SK-N-MC (cell line): ENCODE data around the gene PPM1J.

Experiments used
- DNase-seq: peaks from one replicate; pipeline ENCODE4 v3.0.0-alpha.2; 2011; ENCODE audit warnings: low read depth, low spot score
- H3K27ac ChIP-seq: fragments of 200-600 bp; sonication (generic); 2 replicates; pipeline ENCODE4 v1.5.1; 2016; ENCODE audit warnings: mixed run types
- H3K36me3 ChIP-seq: fragments of 200-600 bp; sonication (generic); 2 replicates; pipeline ENCODE4 v1.6.1; 2017; ENCODE audit warnings: antibody characterized with exemption, low read length, mixed read lengths; ENCODE audit not compliant: insufficient read depth
- H3K4me3 ChIP-seq: fragments of 200-600 bp; sonication (generic); 2 replicates; pipeline ENCODE4 v1.5.1; 2016
- H3K9ac ChIP-seq: fragments of 200-600 bp; sonication (generic); 2 replicates; pipeline ENCODE4 v1.8.0; 2017; ENCODE audit warnings: mixed run types, mixed read lengths; ENCODE audit not compliant: insufficient read length
- H3K9me3 ChIP-seq: fragments of 200-600 bp; sonication (generic); 2 replicates; pipeline ENCODE4 v1.6.1; 2017; ENCODE audit warnings: low read depth, mild to moderate bottlenecking, antibody characterized with exemption, low read length, moderate library complexity, mixed read lengths
- EZH2 ChIP-seq: fragments of 200-600 bp; sonication (generic); IDR thresholded peaks from one replicate; pipeline ENCODE4 v1.6.1; 2017; ENCODE audit warnings: antibody characterized with exemption
- FOXP2 ChIP-seq: optimal IDR thresholded peaks from 2 replicates; pipeline ENCODE3; 2011; ENCODE audit warnings: mild to moderate bottlenecking, moderate library complexity; ENCODE audit not compliant: insufficient read depth; ENCODE audit errors: extremely low read length, control extremely low read depth
- POLR2AphosphoS5 ChIP-seq: IDR thresholded peaks from 2 replicates; pipeline ENCODE4 v1.6.1; 2012; ENCODE audit warnings: mild to moderate bottlenecking, low read depth, low read length, borderline replicate concordance

The PPM1J gene

DNA sequence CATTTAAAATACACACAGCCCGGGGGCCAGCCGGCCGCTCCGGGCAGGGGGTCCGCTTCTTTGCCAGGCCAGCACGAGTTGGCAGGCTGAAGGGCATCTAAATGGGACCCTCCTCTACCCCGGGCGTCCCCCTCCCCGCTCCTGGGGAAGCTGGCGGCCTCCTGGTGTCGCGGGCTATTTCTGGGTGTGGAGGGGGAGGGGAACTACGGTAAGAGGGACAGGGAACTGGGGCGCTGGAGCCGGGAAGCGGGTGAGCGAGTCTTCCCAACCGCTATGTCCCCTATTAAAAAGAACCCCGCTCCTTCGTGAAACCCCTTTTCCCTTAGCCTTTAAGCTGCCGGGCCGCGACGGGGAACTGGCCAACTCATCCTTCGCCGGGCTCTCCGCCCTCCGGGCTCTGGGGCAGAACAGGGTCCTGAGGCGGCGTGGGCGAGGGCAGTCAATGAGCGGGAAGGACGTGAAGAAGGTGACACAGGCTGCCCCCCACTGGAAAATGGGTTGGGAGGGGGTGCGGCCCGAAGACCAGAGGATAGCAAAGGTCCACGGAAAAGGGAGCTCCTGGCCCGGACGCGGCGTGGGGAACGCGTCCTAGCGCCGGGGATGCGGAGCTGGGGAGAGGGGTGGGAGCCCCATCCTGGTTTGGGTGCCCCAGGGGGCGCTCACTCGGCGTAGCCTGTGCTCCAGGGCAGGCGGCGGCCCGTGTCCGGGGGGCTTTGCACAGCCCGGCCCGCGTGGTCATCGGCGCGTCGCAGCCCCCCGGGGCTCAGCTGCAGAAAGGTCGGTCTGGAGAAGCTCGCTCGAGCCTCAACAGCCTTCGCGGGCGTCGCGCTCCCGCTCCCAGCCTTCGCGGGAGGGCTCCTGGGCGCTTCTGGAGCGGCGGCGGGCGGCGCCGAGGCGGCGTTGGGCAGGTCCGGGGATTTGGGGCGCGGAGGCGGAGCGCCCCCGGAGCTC, 544 bp downstream of the PPM1J start:
- H3K4me3 ChIP-seq = peak overlapping the region; percentile 88
- no peak for DNase-seq
- TF ChIP-seq FOXP2 = no peak
- no peak for TF ChIP-seq POLR2AphosphoS5
- no peak for TF ChIP-seq EZH2
- H3K9ac ChIP-seq = peak overlapping the region; percentile 32
- H3K27ac ChIP-seq = no peak overlapping the region
- no peaks in the 10 kb centered on the region for H3K36me3 ChIP-seq
- no peaks in the 10 kb centered on the region for H3K9me3 ChIP-seq

DNA sequence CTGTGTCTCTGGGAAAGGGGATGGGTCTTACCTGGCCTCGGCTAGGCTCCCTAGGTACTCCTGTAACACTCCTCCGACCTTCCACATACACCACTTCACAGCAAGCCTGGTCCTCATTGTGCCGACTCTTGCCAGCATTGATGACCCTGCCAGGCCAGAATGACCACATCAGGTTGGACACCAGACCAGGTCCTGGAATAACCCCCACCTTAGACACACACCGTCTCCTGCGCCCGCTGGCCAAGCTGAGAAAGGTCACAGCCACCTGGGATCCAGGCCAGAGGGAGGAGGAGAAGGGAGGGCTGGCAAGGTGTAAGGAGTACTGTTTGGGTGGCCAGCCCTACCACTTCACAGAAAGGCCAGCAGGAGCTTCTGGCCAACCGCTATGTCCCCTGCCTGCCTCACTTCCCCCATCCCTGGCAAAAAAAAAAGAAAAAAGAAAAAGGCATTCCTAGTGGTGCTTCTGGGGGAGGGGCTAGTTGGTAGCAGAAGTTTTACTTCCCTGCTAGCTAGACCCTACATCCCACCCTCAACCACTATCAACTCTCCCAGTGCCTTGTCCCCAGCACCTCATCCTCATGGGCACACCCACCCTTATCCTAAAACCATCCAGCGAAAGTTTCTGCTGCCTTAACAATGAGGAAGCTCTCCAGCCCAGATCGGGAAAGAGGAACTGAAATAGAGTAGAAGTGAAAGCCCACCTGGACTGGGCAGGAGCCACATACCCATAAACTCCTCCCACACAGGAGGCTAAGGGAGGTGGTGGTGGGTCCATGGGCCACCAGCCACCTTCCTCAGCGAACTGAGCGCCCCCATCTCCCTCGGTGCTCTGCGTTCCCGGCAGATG, 1.4 kb downstream of the PPM1J start:
- H3K27ac ChIP-seq = no peak overlapping the region
- no peaks in the 10 kb centered on the region for H3K36me3 ChIP-seq
- H3K4me3 ChIP-seq = peak overlapping the region; percentile 88
- H3K9ac ChIP-seq = no peak overlapping the region
- no peak for DNase-seq
- no peaks in the 10 kb centered on the region for H3K9me3 ChIP-seq
- TF ChIP-seq POLR2AphosphoS5 (no peak), FOXP2 (no peak), EZH2 (no peak)

DNA sequence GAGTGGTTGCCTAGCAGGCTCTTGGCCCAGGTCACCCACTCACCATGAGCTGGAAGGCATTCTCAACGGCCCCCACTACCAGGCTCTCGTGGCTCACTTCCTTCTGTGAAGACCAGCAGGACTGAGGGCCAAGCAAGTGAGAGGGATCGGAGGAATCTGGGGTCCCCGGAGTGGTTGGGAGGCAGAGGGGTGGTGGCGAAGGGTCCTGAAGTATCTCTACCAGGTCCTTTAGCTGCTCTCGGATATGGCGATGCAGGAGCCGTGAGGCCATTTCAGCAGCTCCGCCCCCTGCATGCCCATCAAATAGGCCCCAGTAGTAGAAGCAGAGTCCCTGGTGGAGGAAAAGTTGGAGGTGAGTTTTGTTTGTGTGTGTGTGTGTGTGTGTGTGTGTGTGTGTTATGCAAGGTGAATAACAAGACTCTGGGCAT, 2.4 kb downstream of the PPM1J start:
- H3K36me3 ChIP-seq = no peaks in the 10 kb centered on the region
- no peak overlapping the region for H3K4me3 ChIP-seq
- no peak for DNase-seq
- H3K27ac ChIP-seq = no peak overlapping the region
- no peak overlapping the region for H3K9ac ChIP-seq
- H3K9me3 ChIP-seq = no peaks in the 10 kb centered on the region
- TF ChIP-seq POLR2AphosphoS5 = no peak

DNA sequence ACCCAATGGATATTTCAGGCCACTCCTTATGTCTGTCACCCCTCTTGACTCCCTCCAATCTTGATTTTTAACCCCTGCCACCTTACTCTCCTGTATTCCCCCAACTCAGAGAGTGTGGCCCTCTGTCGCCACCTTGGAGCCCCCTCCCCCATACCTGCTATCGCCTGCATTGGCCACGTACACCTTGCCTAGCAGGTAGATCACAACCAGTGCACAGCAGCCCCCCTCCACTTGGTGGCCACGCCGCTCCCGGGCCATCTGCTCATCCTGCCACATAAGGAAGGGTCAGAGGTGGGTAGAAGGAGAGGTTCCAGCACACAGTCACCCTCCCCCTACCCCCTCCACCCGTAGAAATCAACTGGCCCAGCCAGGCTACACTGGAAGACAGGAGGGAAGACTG, 2.9 kb downstream of the PPM1J start:
- no peaks in the 10 kb centered on the region for H3K36me3 ChIP-seq
- no peak overlapping the region for H3K27ac ChIP-seq
- H3K4me3 ChIP-seq = no peak overlapping the region
- DNase-seq = no peak
- no peak overlapping the region for H3K9ac ChIP-seq
- no peaks in the 10 kb centered on the region for H3K9me3 ChIP-seq
- TF ChIP-seq FOXP2 (no peak), POLR2AphosphoS5 (no peak), EZH2 (no peak)

DNA sequence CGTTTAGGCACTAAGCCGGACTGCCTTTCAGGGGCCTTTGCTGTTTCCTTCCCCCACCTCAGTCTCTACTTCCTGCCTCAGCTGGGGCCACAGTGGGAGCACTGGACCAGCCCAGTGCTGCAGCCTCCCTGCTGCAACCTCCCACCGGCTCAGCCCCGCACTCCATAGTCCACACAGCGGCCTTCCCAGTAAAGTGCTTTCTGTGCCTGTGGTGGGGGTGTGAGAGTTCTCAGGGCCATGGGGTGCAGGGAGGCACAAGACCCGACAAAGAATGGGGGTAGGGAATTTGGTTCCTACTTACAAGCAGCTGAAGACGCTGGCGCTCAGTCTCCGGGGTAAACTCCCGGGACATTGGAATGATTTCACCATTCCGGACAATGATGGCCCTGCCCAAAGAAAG, 3.5 kb downstream of the PPM1J start:
- Histone ChIP-seq H3K9ac (no peak overlapping the region), H3K27ac (no peak overlapping the region), H3K36me3 (no peaks in the 10 kb centered on the region), H3K9me3 (no peaks in the 10 kb centered on the region), H3K4me3 (no peak overlapping the region)
- TF ChIP-seq POLR2AphosphoS5 = no peak
- TF ChIP-seq FOXP2 = no peak
- no peak for TF ChIP-seq EZH2
- DNase-seq = no peak

DNA sequence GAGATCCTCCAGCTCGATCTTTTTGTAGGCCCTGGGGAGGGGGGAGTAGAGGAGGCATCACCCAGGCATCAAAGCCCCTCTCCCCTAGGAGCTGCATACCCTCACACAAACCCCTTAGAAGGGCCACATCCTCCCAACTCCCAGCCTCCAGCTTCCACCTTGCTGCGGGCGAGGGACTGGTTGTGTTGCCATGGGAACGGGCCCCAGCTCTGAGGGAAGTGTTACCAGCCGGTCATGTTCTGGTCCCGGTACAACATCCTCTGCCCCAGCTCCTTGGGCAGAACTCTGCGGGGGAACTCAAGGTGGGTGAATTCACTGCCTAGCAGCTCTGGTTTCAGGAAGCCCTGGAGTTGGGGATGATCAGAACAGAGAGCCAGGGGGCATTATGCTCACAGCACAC, 4.1 kb downstream of the PPM1J start:
- no peak overlapping the region for H3K9ac ChIP-seq

DNA sequence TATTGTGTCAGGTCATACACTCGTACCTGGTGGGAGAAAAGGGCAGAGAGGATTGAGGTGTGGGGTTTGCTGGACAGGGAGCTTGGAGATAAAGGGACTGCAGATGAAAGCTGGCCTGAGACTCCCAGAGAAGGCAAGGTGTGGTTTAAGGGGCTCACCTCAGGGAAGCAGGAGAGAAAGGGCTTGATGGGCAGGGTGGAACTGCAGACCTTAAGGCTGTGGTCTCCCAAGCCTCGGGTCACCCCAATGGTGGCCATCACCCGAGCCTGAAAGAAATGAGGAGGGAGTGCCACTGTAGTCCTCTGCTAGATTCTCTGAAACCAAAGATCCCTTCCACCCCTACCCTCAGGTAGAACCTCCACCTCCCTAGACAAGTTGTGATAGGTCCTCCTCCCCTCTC, 4.5 kb downstream of the PPM1J start:
- Histone ChIP-seq H3K36me3 (no peaks in the 10 kb centered on the region), H3K4me3 (no peak overlapping the region), H3K9ac (no peak overlapping the region), H3K27ac (no peak overlapping the region), H3K9me3 (no peaks in the 10 kb centered on the region)
- no peak for DNase-seq
- TF ChIP-seq POLR2AphosphoS5 = no peak
- no peak for TF ChIP-seq FOXP2
- TF ChIP-seq EZH2 = no peak

More for the DNA sequence above, 4.1 kb downstream of the PPM1J start:
- Histone ChIP-seq H3K36me3 (no peaks in the 10 kb centered on the region), H3K27ac (no peak overlapping the region), H3K4me3 (no peak overlapping the region), H3K9me3 (no peaks in the 10 kb centered on the region)
- TF ChIP-seq FOXP2 = no peak
- no peak for TF ChIP-seq POLR2AphosphoS5
- no peak for TF ChIP-seq EZH2
- no peak for DNase-seq

DNA sequence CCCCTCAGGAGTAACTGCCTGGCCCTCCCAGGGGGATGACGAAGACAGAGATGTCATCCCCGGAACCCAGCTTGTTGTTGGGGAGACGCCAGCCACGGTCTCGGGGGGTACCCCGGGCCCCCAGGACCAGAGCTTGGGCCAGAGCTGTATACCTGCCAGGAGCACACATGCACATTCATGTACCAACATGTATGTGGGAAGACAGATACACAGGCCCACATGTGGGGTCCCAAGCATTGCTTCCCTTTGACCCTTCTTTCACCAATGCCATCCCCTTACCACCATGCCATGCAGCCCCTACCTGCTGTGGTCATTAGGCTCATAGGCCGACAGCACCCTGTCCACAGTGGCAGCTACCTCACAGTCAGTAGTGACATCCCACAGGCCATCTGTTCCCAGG, 5.0 kb downstream of the PPM1J start:
- H3K9ac ChIP-seq = no peak overlapping the region
- TF ChIP-seq POLR2AphosphoS5 (no peak), EZH2 (no peak), FOXP2 (no peak)
- no peak for DNase-seq
- H3K36me3 ChIP-seq = no peaks in the 10 kb centered on the region
- no peaks in the 10 kb centered on the region for H3K9me3 ChIP-seq
- no peak overlapping the region for H3K27ac ChIP-seq
- no peak overlapping the region for H3K4me3 ChIP-seq
